GM23338 (cell line): Measurements from ENCODE around the gene APBA2.

Source experiments
- CTCF ChIP-seq, 2 experiments: fragments of 200-600 bp in 1 of 2; sonication (generic) in 1 of 2; conservative IDR thresholded peaks; 2 replicates each; pipeline versions ENCODE4 v1.5.1 to v1.6.1; 2016 to 2017; ENCODE audit warnings: antibody characterized with exemption in 2 of 2, low read depth in 2 of 2, mild to moderate bottlenecking in 2 of 2, moderate library complexity in 1 of 2
- EZH2 ChIP-seq: fragments of 200-600 bp; sonication (generic); IDR thresholded peaks from one replicate; pipeline ENCODE4 v1.8.0; 2017; ENCODE audit warnings: antibody characterized with exemption, mild to moderate bottlenecking, low read depth; ENCODE audit not compliant: unreplicated experiment
- POLR2AphosphoS5 ChIP-seq: IDR thresholded peaks from 2 replicates; pipeline ENCODE4 v1.6.1; 2016; ENCODE audit warnings: antibody characterized with exemption, low read depth
- TF ChIP-seq, protein P1 (sequence below): IDR thresholded peaks from one replicate; pipeline ENCODE4 v1.6.1; 2018; ENCODE audit warnings: antibody characterized with exemption; ENCODE audit not compliant: unreplicated experiment

- no peak for TF ChIP-seq POLR2AphosphoS5
- TF ChIP-seq CTCF (conservative IDR thresholded peaks at IDR 0.05; ENCODE audit: low read depth in 2 of 2): peak; percentile 58 to 72
- TF ChIP-seq, protein P1, sequence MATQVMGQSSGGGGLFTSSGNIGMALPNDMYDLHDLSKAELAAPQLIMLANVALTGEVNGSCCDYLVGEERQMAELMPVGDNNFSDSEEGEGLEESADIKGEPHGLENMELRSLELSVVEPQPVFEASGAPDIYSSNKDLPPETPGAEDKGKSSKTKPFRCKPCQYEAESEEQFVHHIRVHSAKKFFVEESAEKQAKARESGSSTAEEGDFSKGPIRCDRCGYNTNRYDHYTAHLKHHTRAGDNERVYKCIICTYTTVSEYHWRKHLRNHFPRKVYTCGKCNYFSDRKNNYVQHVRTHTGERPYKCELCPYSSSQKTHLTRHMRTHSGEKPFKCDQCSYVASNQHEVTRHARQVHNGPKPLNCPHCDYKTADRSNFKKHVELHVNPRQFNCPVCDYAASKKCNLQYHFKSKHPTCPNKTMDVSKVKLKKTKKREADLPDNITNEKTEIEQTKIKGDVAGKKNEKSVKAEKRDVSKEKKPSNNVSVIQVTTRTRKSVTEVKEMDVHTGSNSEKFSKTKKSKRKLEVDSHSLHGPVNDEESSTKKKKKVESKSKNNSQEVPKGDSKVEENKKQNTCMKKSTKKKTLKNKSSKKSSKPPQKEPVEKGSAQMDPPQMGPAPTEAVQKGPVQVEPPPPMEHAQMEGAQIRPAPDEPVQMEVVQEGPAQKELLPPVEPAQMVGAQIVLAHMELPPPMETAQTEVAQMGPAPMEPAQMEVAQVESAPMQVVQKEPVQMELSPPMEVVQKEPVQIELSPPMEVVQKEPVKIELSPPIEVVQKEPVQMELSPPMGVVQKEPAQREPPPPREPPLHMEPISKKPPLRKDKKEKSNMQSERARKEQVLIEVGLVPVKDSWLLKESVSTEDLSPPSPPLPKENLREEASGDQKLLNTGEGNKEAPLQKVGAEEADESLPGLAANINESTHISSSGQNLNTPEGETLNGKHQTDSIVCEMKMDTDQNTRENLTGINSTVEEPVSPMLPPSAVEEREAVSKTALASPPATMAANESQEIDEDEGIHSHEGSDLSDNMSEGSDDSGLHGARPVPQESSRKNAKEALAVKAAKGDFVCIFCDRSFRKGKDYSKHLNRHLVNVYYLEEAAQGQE: no peak
- no peak for TF ChIP-seq EZH2
Measured at GRCh38 chr15:29018120-29018805, 132.5 kb downstream of the APBA2 start.
